Hindlimb muscle (tissue), 1 donor: ENCODE measurements around the gene GALNT16. TPM values are rescaled to one million over a fixed set of nuclear protein-coding genes. Genes with fewer than 3 reads are reported as not detected.
A peak's percentile ranks its signal among the peaks of the same experiment; 100 is the strongest.
"Not testable (repeated sequence)": the region's sequence is repeated elsewhere in the genome, so short reads cannot be mapped to it uniquely, and the experiment has no call there.

Experiments
- DNase-seq: peaks from one replicate; pipeline ENCODE4 v3.0.0-alpha.2; 2013
- polyA plus RNA-seq: library from polyadenylated mRNA; unstranded; fragments of 120-200 nt; gene quantifications from one replicate; pipeline ENCODE4 v1.2.1, GENCODE V29; 2013; ENCODE audit not compliant: insufficient read length

The GALNT16 gene
- polyA plus RNA-seq, 1 donor = 25.7 TPM

- DNase-seq = no peak
These were observed 27.4 kb downstream of the GALNT16 start for GRCh38 chr14:69287098-69288010.

GRCh38 chr14:69288011-69288771 lies 28.2 kb downstream of the GALNT16 start:
- DNase-seq = no peak

- DNase-seq = no peak
These were observed 29.2 kb downstream of the GALNT16 start for GRCh38 chr14:69288956-69289705.

GRCh38 chr14:69289811-69290520 lies 30.0 kb downstream of the GALNT16 start:
- DNase-seq = no peak

- not testable (repeated sequence) for DNase-seq
These were observed 30.9 kb downstream of the GALNT16 start for GRCh38 chr14:69290881-69291280.

GRCh38 chr14:69291396-69291795 lies 31.4 kb downstream of the GALNT16 start:
- no peak for DNase-seq

GRCh38 chr14:69291891-69292561 lies 32.1 kb downstream of the GALNT16 start:
- DNase-seq = no peak

GRCh38 chr14:69298131-69299071 lies 38.4 kb downstream of the GALNT16 start:
- peak; percentile 71 for DNase-seq

GRCh38 chr14:69299286-69300035 lies 39.5 kb downstream of the GALNT16 start:
- no peak for DNase-seq

GRCh38 chr14:69300601-69301221 lies 40.8 kb downstream of the GALNT16 start:
- no peak for DNase-seq

GRCh38 chr14:69303086-69303485 lies 43.1 kb downstream of the GALNT16 start:
- DNase-seq = no peak

- DNase-seq = no peak
These were observed 52.6 kb downstream of the GALNT16 start for GRCh38 chr14:69312608-69313007.

GRCh38 chr14:69313176-69313575 lies 53.2 kb downstream of the GALNT16 start:
- DNase-seq = no peak

- no peak for DNase-seq
These were observed 54.4 kb downstream of the GALNT16 start for GRCh38 chr14:69314327-69314726.

GRCh38 chr14:69315301-69315700 lies 55.3 kb downstream of the GALNT16 start:
- DNase-seq = no peak

GRCh38 chr14:69316449-69317101 lies 56.6 kb downstream of the GALNT16 start:
- no peak for DNase-seq

- DNase-seq = peak; percentile 61
These were observed 57.3 kb downstream of the GALNT16 start for GRCh38 chr14:69317102-69317755.

GRCh38 chr14:69317780-69318179 lies 57.8 kb downstream of the GALNT16 start:
- DNase-seq = no peak
